ENCODE measurements around the gene MUSK. TPM values are rescaled to one million over a fixed set of nuclear protein-coding genes. Genes with fewer than 3 reads are reported as not detected.

The MUSK gene
- total RNA-seq: not detected in 2 replicates

GRCh38 chr9:110668570-110669167 lies at the start of gene MUSK:
MUSK (plus strand) TSS chr9:110668791; CDS start chr9:110668905, 114 bp downstream.

Small RNAs within 50 kb of the gene (small RNA-seq; reads per million reads assigned to genes)
- not detected for gene AL513328.1

Other genes starting within 250 kb of the MUSK start
- 0.10 and 0.33 TPM in 2 replicates for gene SVEP1, start 89.0 kb upstream of the MUSK start, total RNA-seq

Data from vein endothelial cell (primary cell).